Measurements from ENCODE around the gene GRB14. TPM values are rescaled to one million over a fixed set of nuclear protein-coding genes. Genes with fewer than 3 reads are reported as not detected.

Gene GRB14
- total and polyA plus RNA-seq, 8 donors, result 4.1 to 75.4 (median 60.0) TPM

DNA sequence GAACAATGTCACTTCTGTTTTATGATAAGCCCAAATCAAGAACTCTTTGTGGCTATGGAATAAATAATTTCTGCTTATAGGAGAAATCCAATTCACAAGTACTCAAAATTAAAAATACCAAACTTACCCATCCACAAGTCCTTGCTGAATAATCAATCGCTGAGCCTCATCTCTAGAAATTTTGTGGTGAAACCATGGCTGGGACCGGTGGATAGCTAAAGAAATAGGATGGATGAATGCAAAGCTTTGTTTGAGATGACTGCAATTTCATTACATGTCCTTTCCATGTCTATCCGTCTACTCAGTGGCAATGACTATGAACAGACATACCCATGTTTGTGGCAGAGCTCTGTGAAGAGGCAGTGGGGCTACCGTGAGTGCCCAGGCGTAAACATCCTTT is 124.4 kb downstream of the GRB14 start:
- no peak for DNase-seq
- Histone ChIP-seq H3K27me3 (no peaks in the 10 kb centered on the region), H3K4me3 (no peak overlapping the region), H3K4me1 (no peaks in the 10 kb centered on the region), H3K9me3 (no peaks in the 10 kb centered on the region), H3K27ac (no peak overlapping the region), H3K36me3 (no peaks in the 10 kb centered on the region)
- no peak for ATAC-seq
- TF ChIP-seq, protein P1, sequence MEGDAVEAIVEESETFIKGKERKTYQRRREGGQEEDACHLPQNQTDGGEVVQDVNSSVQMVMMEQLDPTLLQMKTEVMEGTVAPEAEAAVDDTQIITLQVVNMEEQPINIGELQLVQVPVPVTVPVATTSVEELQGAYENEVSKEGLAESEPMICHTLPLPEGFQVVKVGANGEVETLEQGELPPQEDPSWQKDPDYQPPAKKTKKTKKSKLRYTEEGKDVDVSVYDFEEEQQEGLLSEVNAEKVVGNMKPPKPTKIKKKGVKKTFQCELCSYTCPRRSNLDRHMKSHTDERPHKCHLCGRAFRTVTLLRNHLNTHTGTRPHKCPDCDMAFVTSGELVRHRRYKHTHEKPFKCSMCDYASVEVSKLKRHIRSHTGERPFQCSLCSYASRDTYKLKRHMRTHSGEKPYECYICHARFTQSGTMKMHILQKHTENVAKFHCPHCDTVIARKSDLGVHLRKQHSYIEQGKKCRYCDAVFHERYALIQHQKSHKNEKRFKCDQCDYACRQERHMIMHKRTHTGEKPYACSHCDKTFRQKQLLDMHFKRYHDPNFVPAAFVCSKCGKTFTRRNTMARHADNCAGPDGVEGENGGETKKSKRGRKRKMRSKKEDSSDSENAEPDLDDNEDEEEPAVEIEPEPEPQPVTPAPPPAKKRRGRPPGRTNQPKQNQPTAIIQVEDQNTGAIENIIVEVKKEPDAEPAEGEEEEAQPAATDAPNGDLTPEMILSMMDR (IDR thresholded peaks at IDR 0.05), result no peak
- intact Hi-C loops (cut with DNase I), result no loop called here

DNA sequence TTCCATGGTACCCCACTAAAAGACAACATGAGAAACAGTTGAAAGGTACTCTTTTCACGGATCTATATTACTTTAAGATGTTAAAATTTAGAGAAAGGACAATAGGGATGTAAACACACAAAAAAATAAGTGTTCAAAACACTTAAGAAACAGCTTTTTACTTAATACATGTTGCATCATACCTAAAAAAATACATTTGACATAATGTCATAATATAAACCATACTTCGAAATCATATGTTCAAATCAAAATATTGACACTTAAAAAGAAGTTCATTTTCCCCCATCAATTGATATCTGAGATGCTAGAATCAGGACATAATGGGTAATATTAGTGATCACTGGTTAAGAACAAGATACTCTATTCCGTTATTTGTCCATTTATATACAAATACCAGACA is 124.9 kb downstream of the GRB14 start:
- ATAC-seq (no peak), DNase-seq (no peak)
- Histone ChIP-seq H3K36me3 (no peaks in the 10 kb centered on the region), H3K27me3 (no peaks in the 10 kb centered on the region), H3K27ac (no peak overlapping the region), H3K9me3 (no peaks in the 10 kb centered on the region), H3K4me3 (no peak overlapping the region), H3K4me1 (no peaks in the 10 kb centered on the region)
- TF ChIP-seq, protein P1 (IDR thresholded peaks at IDR 0.05), result no peak
- intact Hi-C loops (cut with DNase I), result no loop called here

DNA sequence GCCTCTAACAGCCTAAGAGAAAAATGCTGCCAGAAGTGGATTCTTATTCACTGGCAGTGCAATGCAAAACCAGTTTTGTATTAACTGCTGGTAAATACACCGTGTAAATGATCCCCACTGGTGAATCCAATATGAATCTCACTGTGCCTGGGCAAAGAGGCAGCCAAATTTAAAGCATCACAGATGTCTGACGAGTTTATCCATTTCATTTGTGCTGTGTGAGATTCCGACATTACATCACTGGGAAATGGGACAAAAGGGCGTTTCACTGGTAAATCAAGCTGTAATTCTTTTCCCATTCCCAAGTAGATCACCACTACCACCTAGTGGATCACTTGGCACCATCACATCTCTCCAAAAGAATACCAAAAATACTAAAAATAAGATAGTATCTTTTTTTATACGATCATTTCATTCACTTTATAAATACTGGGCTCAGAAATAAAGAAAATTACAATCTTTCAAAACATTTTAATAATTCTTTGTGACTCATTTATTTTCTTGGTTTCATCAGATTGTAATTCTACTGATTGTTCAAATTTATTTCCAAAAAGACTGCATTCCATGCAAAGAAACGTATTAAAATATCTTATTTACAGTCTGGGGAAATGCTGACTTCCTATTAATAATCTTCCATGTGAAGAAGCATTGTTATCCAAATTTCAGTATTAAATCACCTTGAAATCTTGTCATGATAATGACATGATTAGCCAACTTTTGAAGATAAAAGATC is 125.6 kb downstream of the GRB14 start:
- DNase-seq (peak in 2 of 4 donors; percentile 11 to 35), ATAC-seq (peak; percentile 50)
- no peaks in the 10 kb centered on the region for H3K36me3 ChIP-seq
- no peaks in the 10 kb centered on the region for H3K27me3 ChIP-seq
- H3K4me3 ChIP-seq, result no peak overlapping the region
- no peaks in the 10 kb centered on the region for H3K4me1 ChIP-seq
- no peaks in the 10 kb centered on the region for H3K9me3 ChIP-seq
- TF ChIP-seq, protein P1 (IDR thresholded peaks at IDR 0.05), result no peak
- no peak overlapping the region for H3K27ac ChIP-seq
- intact Hi-C loops (cut with DNase I), result no loop called here

DNA sequence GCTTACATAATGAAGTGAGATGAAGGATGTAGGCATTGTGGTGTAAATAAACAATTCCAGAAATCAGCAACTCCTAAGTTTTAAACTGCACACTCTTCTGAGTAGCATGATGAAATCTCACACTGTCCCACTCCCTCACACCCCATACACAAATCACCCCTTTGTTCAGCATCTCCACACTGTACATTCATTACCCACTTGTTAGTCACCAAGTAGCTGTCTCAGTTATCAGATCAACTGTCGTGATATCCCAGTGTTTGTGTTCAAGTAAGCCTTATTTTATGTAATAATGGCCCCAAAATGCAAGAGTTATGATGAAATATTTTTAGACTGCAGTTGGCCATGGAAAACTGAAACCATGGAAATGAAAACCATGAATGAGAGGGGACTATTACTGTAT is 135.7 kb downstream of the GRB14 start:
- no peak overlapping the region for H3K4me3 ChIP-seq
- DNase-seq, result no peak
- H3K36me3 ChIP-seq, result no peaks in the 10 kb centered on the region
- H3K4me1 ChIP-seq, result no peaks in the 10 kb centered on the region
- no peaks in the 10 kb centered on the region for H3K9me3 ChIP-seq
- TF ChIP-seq, protein P1 (IDR thresholded peaks at IDR 0.05), result no peak
- no peak for ATAC-seq
- intact Hi-C loops (cut with DNase I), result no loop called here
- no peak overlapping the region for H3K27ac ChIP-seq
- H3K27me3 ChIP-seq, result no peaks in the 10 kb centered on the region

DNA sequence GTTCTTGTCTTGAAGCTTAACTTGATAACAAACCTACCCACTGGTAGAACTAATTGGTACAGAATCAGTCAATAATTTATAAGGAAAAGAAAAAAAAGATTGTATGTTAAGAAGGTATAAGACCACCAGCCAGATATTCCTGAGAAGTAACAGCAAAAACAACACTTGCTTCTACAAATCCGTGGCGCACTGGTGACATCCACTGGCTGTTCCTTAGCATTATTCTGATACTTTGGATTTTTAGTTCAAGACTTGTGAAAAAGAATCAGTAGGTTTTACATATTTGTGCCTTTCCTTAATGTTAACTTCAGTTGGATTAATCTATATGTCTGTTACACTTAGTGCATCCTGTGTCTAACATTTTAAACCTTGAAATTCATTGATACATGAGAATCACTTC is 141.8 kb downstream of the GRB14 start:
- H3K27me3 ChIP-seq, result no peaks in the 10 kb centered on the region
- H3K4me3 ChIP-seq, result no peak overlapping the region
- no peak overlapping the region for H3K27ac ChIP-seq
- DNase-seq (peak in 2 of 4 donors; percentile 20 to 52), ATAC-seq (peak; percentile 21)
- no peaks in the 10 kb centered on the region for H3K9me3 ChIP-seq
- no peaks in the 10 kb centered on the region for H3K4me1 ChIP-seq
- H3K36me3 ChIP-seq, result no peaks in the 10 kb centered on the region
- intact Hi-C loops (cut with DNase I), result no loop called here
- TF ChIP-seq, protein P1 (IDR thresholded peaks at IDR 0.05), result peak in 1 of 2 donors; percentile 41

All from left lung (tissue), 10 donors.